ENCODE data around the gene VAMP4.
A peak's percentile ranks its signal among the peaks of the same experiment; 100 is the strongest.

The VAMP4 gene

DNA sequence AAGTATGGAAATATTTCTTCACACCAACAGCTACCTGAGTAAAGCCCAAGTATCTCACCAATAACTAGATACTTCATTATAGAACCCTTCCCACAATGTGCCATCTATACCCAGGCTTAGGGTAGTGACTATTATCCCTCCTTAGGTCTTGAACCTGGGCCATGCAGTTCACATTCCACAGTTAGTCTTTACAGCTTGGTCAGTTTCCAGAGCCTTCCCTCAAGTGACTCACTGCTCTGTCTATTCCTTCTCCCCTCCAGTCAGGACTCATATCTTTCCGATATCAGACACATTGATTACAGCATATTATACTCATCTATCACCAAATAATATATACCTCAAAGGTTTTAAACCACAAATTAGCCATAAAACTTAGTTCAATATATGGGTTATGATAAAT, 23.6 kb downstream of the VAMP4 start:
- TF ChIP-seq, protein P1, sequence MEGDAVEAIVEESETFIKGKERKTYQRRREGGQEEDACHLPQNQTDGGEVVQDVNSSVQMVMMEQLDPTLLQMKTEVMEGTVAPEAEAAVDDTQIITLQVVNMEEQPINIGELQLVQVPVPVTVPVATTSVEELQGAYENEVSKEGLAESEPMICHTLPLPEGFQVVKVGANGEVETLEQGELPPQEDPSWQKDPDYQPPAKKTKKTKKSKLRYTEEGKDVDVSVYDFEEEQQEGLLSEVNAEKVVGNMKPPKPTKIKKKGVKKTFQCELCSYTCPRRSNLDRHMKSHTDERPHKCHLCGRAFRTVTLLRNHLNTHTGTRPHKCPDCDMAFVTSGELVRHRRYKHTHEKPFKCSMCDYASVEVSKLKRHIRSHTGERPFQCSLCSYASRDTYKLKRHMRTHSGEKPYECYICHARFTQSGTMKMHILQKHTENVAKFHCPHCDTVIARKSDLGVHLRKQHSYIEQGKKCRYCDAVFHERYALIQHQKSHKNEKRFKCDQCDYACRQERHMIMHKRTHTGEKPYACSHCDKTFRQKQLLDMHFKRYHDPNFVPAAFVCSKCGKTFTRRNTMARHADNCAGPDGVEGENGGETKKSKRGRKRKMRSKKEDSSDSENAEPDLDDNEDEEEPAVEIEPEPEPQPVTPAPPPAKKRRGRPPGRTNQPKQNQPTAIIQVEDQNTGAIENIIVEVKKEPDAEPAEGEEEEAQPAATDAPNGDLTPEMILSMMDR (IDR thresholded peaks at IDR 0.05), result no peak
- TF ChIP-seq ZFX (IDR thresholded peaks at IDR 0.05; ENCODE audit: borderline replicate concordance), result no peak
- H3K27ac ChIP-seq, result no peak overlapping the region

DNA sequence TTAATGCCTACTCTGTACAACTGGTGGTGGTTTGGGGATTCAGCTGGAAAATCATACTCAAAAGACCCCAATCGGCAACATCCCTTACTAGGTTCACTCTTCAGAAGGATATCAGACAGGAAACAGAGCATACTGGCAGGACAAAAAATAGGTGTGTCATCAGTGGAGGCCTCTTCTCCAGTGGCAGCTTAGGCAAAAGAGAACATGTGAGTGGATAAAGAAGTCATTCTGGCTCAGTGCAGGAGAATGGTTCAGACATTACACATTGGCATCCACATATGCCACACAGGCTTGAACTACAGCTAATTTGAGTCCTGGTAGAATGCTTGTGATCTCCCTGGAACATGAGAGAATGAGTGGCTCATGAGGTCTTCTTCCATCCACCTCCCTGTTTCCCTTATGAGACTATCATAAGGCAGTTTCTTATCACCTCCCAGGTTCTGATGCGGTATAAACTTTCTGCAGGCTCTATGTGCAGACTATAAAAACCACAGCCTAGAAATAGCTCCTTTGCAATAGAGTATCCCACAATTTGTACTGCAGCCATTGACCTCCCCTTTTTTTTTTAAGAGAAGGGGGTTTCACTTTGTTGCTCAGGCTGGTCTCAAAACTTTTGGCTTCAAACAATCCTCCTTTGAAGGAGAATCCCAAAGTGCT, 24.7 kb downstream of the VAMP4 start:
- TF ChIP-seq ZFX (IDR thresholded peaks at IDR 0.05; ENCODE audit: borderline replicate concordance), result no peak
- TF ChIP-seq, protein P1 (IDR thresholded peaks at IDR 0.05), result no peak
- no peak overlapping the region for H3K27ac ChIP-seq

DNA sequence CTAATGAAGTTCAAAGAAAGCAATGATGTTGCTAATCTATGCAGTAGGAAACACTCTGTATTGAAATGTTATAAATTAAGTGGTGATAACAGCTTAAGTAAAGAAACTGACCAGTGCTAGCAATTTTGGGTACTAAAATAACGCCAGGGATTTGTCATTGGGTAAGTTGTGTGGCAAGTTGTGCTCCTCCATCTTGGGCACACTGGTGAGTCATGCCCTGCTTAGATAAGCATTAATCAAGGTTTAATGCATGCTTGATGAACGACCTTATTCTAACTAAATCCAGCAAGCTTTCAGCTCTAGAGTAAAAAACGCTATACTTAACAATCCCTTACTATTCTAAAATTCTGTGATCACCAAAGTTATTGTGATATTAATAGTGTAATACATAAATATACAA, 25.2 kb downstream of the VAMP4 start:
- no peak for TF ChIP-seq ZFX (IDR thresholded peaks at IDR 0.05; ENCODE audit: borderline replicate concordance)
- TF ChIP-seq, protein P1 (IDR thresholded peaks at IDR 0.05), result no peak
- no peak overlapping the region for H3K27ac ChIP-seq

DNA sequence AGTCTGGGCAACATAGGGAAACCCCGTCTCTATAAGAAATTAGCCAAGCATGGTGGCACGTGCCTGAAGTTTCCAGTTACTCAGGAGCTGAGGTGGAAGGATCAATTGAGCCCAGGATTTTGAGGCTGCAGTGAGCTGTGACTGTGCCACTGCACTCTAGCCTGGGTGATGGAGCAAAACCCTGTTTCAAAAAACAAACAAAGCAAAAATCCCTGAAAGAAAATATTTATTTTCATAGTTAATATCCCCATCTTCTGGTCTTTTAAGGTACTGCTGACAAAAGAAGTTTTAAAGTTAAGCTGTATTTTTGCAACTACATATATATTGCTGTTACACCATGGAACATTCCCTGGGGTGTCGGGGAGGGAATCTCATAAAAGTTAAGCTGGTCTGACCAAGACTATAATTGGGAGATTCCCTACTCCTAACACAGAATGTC, 26.0 kb downstream of the VAMP4 start:
- no peak overlapping the region for H3K27ac ChIP-seq

DNA sequence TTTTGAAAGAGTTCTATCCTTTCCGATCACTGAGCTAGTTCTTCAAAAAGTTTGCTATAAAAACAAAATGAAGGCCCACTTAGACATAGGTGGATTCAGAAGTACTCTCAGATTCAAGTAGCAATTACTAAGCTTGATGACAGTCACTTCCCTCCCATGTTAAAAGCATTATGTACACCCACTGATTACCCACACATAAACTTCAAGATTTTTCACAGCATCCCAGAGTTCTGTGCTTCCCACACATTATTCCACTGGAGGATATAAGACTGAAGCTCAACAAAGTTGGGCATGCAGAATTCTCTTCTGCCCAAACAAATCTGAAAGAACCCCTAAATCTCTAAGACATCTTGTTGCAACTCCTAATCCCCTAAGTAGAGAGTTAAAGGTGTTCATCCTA, 29.5 kb downstream of the VAMP4 start:
- TF ChIP-seq, protein P1 (IDR thresholded peaks at IDR 0.05), result no peak
- TF ChIP-seq ZFX (IDR thresholded peaks at IDR 0.05; ENCODE audit: borderline replicate concordance), result no peak

More for the DNA sequence above, 26.0 kb downstream of the VAMP4 start:
- no peak for TF ChIP-seq ZFX (IDR thresholded peaks at IDR 0.05; ENCODE audit: borderline replicate concordance)
- TF ChIP-seq, protein P1 (IDR thresholded peaks at IDR 0.05), result peak; percentile 63

DNA sequence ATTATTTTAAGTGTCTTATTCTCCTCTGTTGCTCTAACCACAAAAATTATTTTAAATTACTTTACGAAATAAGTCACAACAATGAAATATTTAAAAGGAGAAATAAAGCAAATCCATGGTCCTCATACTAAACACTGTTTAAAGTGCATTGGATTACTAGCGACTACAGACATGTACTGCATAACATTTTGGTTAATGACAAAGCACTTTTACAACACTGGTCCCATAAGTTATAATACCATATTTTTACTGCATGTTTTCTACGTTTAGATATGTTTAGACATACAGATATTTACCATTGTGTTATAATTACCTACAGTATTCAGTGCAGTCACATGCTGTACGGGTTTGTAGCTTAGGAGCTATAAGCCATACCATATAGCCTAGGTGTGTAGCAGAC, 30.2 kb downstream of the VAMP4 start:
- no peak for TF ChIP-seq ZFX (IDR thresholded peaks at IDR 0.05; ENCODE audit: borderline replicate concordance)
- TF ChIP-seq, protein P1 (IDR thresholded peaks at IDR 0.05), result no peak
- H3K27ac ChIP-seq, result no peak overlapping the region

More for the DNA sequence above, 29.5 kb downstream of the VAMP4 start:
- no peak overlapping the region for H3K27ac ChIP-seq

DNA sequence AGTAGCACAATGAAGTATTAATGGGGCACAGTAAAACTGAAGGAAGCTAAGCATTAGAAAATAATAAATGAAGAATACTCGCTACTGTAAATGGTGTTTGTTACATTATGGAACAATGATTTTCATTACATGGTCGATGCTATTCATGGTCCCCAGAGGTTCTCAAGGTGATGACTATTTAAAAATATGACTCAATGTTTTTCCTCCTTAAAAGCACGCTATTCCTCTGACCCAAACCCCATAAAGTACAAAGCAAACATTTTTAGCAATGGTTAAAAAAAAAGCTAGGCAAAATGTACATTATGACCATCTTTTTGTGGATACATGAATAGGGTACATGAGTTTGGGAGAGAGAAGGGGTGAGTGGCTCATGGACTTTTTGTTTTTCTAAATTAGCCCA, 34.3 kb downstream of the VAMP4 start:
- H3K27ac ChIP-seq, result no peak overlapping the region
- no peak for TF ChIP-seq ZFX (IDR thresholded peaks at IDR 0.05; ENCODE audit: borderline replicate concordance)
- TF ChIP-seq, protein P1 (IDR thresholded peaks at IDR 0.05), result no peak
